K562 (cell line): Measurements from ENCODE around the gene NHSL2. TPM values are rescaled to one million over a fixed set of nuclear protein-coding genes. Genes with fewer than 3 reads are reported as not detected.
A peak's percentile ranks its signal among the peaks of the same experiment; 100 is the strongest.

Source experiments
- HDAC2 ChIP-seq: fragments of 450-650 bp; IDR thresholded peaks from 2 replicates; pipeline ENCODE4 v1.6.1; 2016; ENCODE audit warnings: mild to moderate bottlenecking
- ILF3 ChIP-seq: fragments of 450-650 bp; IDR thresholded peaks from 2 replicates; pipeline ENCODE4 v1.6.1; 2018; ENCODE audit warnings: antibody characterized with exemption, mild to moderate bottlenecking, moderate library complexity, borderline replicate concordance
- MECOM ChIP-seq: fragments of 250-450 bp; sonication (Bioruptor Pico); IDR thresholded peaks from 2 replicates; pipeline ENCODE4 v1.8.0; 2022; ENCODE audit warnings: inconsistent platforms
- RBM25 ChIP-seq: fragments of 200-400 bp; formaldehyde crosslinking; IDR thresholded peaks from 2 replicates; pipeline ENCODE4 v1.6.1; 2018; ENCODE audit warnings: low read length, low read depth, moderate library complexity; ENCODE audit not compliant: severe bottlenecking
- ZFPM2 ChIP-seq: fragments of 250-450 bp; sonication (Bioruptor Pico); IDR thresholded peaks from 2 replicates; pipeline ENCODE4 v1.5.1; 2022; ENCODE audit warnings: mild to moderate bottlenecking
- ZNF766 ChIP-seq: fragments of 200-800 bp; sonication (Bioruptor generic); conservative IDR thresholded peaks from 2 replicates; pipeline ENCODE4 v1.6.1; 2016; ENCODE audit warnings: missing genetic modification characterization, missing compliant biosample characterization
- polyA plus RNA-seq, 8 experiments: library from polyadenylated mRNA; depleted of rRNA in 4 of 8; stranded (reverse) in 5 of 8; unstranded in 3 of 8; fragments of >200 nt; fragmentation: Nextera tagmentation in 2 of 8; fragmentation: Illumina TruSeq in 1 of 8; extraction: Ambion mirVana in 2 of 8; extraction: Trizol in 1 of 8; gene quantifications; 2 replicates each; pipeline versions ENCODE4 v1.2.1 to v1.2.3, GENCODE V29; 2011 to 2014; ENCODE audit warnings: inconsistent platforms in 1 of 8, missing spikeins in 1 of 8
- total RNA-seq, 7 experiments: library from RNA; depleted of rRNA in 6 of 7; stranded (reverse); fragments of >200 nt in 6 of 7; fragmentation: Illumina TruSeq in 2 of 7; extraction: Trizol in 2 of 7; gene quantifications; 2 replicates each; pipeline versions ENCODE4 v1.2.1 to v1.2.3, GENCODE V29; 2011 to 2021; ENCODE audit warnings: low replicate concordance in 1 of 7
- TF ChIP-seq, protein P1 (sequence below): fragments of 450-650 bp; formaldehyde crosslinking; conservative IDR thresholded peaks from 2 replicates; pipeline ENCODE4 v1.4.0; 2022; ENCODE audit warnings: mild to moderate bottlenecking, missing genetic modification characterization
- TF ChIP-seq, protein P2 (sequence below): fragments of 450-650 bp; IDR thresholded peaks from 2 replicates; pipeline ENCODE4 v1.6.1; 2016; ENCODE audit warnings: missing biosample characterization, missing genetic modification characterization

Gene NHSL2
- total and polyA plus RNA-seq, 9 of the 15 experiments (the other 6 are each of a cell fraction or from before 2014, with no cell fraction given): 0.02 TPM; not detected in 8

- TF ChIP-seq, protein P1, sequence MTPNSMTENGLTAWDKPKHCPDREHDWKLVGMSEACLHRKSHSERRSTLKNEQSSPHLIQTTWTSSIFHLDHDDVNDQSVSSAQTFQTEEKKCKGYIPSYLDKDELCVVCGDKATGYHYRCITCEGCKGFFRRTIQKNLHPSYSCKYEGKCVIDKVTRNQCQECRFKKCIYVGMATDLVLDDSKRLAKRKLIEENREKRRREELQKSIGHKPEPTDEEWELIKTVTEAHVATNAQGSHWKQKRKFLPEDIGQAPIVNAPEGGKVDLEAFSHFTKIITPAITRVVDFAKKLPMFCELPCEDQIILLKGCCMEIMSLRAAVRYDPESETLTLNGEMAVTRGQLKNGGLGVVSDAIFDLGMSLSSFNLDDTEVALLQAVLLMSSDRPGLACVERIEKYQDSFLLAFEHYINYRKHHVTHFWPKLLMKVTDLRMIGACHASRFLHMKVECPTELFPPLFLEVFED (CRISPR knock-in tag): no peak
- no peak for TF ChIP-seq MECOM (CRISPR knock-in tag)
- TF ChIP-seq, protein P2, sequence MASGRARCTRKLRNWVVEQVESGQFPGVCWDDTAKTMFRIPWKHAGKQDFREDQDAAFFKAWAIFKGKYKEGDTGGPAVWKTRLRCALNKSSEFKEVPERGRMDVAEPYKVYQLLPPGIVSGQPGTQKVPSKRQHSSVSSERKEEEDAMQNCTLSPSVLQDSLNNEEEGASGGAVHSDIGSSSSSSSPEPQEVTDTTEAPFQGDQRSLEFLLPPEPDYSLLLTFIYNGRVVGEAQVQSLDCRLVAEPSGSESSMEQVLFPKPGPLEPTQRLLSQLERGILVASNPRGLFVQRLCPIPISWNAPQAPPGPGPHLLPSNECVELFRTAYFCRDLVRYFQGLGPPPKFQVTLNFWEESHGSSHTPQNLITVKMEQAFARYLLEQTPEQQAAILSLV (tag): no peak
- TF ChIP-seq RBM25: peak; percentile 97
- no peak for TF ChIP-seq ILF3
- TF ChIP-seq ZFPM2 (CRISPR knock-in tag): no peak
- no peak for TF ChIP-seq ZNF766
- TF ChIP-seq HDAC2: peak; percentile 47; the same call in 1 of the 2 replicates
Observed at GRCh38 chrX:72180539-72180938, 269.9 kb downstream of the NHSL2 start (continued).
